Duodenal mucosa (tissue), 2 donors: ENCODE data around the gene ARL4D.

Experiments used
- H3K27ac ChIP-seq: one replicate; pipeline ENCODE4 v1.7.0; 2013; ENCODE audit warnings: low read depth, low read length
- H3K27me3 ChIP-seq, 2 donors: one replicate each; pipeline ENCODE4 v1.7.0; 2013; ENCODE audit warnings: low read length in 2 of 2, control low read depth in 1 of 2; ENCODE audit not compliant: insufficient read depth in 2 of 2, control insufficient read depth in 1 of 2
- H3K36me3 ChIP-seq, 2 donors: one replicate each; pipeline ENCODE4 v1.7.0; 2013; ENCODE audit warnings: low read length in 2 of 2, control low read depth in 1 of 2; ENCODE audit not compliant: insufficient read depth in 2 of 2, control insufficient read depth in 1 of 2
- H3K4me1 ChIP-seq, 2 donors: one replicate each; pipeline ENCODE4 v1.7.0; 2013; ENCODE audit warnings: low read length in 2 of 2, control low read depth in 1 of 2; ENCODE audit not compliant: insufficient read depth in 2 of 2, control insufficient read depth in 1 of 2
- H3K4me3 ChIP-seq, 2 donors: one replicate each; pipeline ENCODE4 v1.7.0; 2013; ENCODE audit warnings: low read length in 2 of 2, low read depth in 1 of 2
- H3K9ac ChIP-seq, 2 donors: one replicate each; pipeline ENCODE4 v1.7.0; 2013; ENCODE audit warnings: low read length in 2 of 2, low read depth in 1 of 2
- H3K9me3 ChIP-seq, 2 donors: one replicate each; pipeline ENCODE4 v1.7.0; 2013; ENCODE audit warnings: low read length in 2 of 2, control low read depth in 1 of 2; ENCODE audit not compliant: control insufficient read depth in 1 of 2

ARL4D gene

DNA sequence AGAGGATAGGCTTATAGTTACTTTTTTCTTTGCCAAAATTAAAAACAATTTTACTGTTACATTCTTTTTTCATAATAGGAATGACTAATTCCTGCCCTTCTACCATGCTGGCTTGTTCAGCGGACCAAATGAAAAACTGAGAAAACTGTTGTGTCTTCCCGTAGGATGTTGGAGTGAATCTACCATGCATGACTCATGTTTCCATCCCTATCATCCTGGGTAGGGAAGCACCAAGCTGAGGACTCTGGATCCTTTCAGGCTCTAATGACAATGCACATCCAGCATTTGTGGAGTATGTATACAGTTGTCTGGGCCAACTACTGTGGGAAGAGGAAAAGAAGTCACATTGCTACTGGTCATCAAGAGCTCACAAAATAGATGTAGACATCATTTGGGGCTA is 43.9 kb downstream of the ARL4D start:
- no peak overlapping the region for H3K27ac ChIP-seq
- H3K4me3 ChIP-seq: no peak overlapping the region
- no peaks in the 10 kb centered on the region for H3K9me3 ChIP-seq
- no peak overlapping the region for H3K9ac ChIP-seq
- no peaks in the 10 kb centered on the region for H3K27me3 ChIP-seq
- no peaks in the 10 kb centered on the region for H3K4me1 ChIP-seq
- no peaks in the 10 kb centered on the region for H3K36me3 ChIP-seq

DNA sequence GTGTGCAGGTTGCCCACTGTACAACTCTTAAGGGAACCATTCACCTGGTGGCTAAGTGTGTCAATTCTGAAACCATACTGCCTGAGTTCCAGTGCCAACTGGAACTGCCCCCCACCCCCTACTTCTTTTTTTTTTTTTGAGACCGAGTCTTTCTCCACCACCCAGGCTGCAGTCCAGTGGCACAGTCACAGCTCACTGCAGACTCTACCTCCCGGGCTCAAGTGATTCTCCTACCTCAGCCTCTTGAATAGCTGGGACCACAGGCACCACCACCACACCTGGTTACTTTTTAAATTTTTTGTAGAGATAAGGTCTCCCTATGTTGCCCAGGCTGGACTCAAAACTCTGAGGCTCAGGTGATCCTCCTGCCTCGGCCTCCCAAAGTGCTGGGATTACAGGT is 44.6 kb downstream of the ARL4D start:
- H3K9ac ChIP-seq: no peak overlapping the region
- H3K4me1 ChIP-seq: no peaks in the 10 kb centered on the region
- H3K4me3 ChIP-seq: no peak overlapping the region
- H3K27ac ChIP-seq: no peak overlapping the region
- no peaks in the 10 kb centered on the region for H3K36me3 ChIP-seq
- no peaks in the 10 kb centered on the region for H3K9me3 ChIP-seq
- no peaks in the 10 kb centered on the region for H3K27me3 ChIP-seq

DNA sequence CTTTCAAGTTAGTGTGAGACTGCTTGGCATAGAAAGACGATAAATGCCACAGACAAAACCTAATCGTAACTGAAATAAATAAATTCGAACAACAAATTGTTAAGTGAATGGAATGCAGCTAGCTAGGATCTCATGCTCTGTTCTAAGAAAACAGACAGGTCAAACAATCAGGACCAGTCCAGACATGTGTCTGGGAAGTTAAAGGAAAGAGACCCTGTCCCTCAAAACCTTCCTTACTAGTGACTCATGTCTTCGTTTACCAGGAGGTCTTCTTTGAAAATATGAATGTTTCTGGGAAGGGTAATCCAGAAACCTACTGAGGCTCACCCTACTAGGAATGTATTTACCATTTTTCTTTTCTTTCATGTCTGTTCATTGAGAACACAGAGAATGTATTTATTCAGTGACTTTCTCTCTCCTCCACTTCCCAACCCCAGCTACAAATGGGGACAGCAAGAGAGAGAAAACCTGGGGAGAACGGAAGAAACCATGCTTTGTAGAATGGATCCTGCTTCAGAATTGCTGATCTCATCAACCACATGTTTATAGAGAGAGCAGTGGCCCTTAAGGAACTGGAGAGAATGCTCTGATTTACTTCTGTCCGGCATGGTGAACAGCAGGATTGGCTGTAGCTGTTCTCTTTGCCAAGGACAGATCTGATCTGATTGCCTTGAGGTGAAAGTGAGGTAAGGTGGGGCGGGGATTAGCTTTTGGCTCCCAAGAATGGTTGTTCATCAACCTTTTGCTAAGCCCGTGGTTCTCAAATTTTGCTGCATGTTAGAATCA is 45.6 kb downstream of the ARL4D start:
- H3K4me3 ChIP-seq: no peak overlapping the region
- H3K9ac ChIP-seq: no peak overlapping the region
- no peaks in the 10 kb centered on the region for H3K27me3 ChIP-seq
- H3K27ac ChIP-seq: no peak overlapping the region
- H3K36me3 ChIP-seq: no peaks in the 10 kb centered on the region
- H3K4me1 ChIP-seq: no peaks in the 10 kb centered on the region
- H3K9me3 ChIP-seq: no peaks in the 10 kb centered on the region

DNA sequence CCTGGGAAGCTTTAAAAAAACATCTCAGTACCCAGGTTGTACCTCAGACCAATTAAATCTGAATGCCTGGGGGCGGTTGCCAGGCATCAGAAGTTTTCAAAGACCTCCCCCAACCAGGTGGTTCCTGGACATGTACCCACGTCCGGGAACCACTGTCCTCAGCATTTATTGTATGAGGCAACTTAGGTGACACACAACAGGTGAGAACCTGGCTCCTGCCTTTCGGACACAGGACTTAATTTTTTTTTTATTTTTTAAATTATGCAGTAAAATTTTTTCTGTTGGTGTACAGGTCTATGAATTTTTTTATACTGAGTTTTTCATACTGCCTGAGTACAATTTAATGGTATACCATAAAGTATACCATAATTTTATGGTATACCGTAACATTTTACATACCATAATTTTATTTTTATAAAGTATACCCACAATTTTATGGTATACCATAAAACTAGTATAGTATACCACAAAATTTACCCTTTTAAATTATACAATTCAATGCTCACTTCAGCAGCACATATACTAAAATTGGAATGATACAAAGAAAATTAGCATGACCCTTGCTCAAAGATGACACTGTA is 46.3 kb downstream of the ARL4D start:
- Histone ChIP-seq H3K4me1 (no peaks in the 10 kb centered on the region), H3K27ac (no peak overlapping the region)

DNA sequence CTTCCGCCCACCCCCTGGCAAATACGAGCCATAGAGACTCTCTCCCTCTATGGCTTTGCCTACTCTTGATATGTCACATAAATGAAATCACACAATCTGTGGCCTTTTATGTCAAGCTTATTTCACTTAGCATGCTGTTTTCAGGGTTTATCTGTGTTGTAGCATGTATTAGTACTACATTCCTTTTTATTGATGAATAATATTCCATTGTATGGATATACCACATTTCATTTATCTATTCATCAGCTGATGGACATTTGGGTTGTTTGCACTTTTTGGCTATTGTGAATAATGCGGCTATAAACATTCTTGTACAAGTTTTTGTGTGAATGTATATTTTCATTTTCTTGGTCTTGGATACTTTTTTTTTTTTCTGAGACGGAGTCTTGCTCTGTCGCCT is 48.0 kb downstream of the ARL4D start:
- Histone ChIP-seq H3K4me1 (no peaks in the 10 kb centered on the region), H3K27me3 (no peaks in the 10 kb centered on the region), H3K27ac (no peak overlapping the region), H3K9ac (no peak overlapping the region), H3K4me3 (no peak overlapping the region), H3K9me3 (no peaks in the 10 kb centered on the region), H3K36me3 (no peaks in the 10 kb centered on the region)

More for the DNA sequence above, 46.3 kb downstream of the ARL4D start:
- Histone ChIP-seq H3K9ac (no peak overlapping the region), H3K9me3 (no peaks in the 10 kb centered on the region), H3K27me3 (no peaks in the 10 kb centered on the region), H3K4me3 (no peak overlapping the region), H3K36me3 (no peaks in the 10 kb centered on the region)

DNA sequence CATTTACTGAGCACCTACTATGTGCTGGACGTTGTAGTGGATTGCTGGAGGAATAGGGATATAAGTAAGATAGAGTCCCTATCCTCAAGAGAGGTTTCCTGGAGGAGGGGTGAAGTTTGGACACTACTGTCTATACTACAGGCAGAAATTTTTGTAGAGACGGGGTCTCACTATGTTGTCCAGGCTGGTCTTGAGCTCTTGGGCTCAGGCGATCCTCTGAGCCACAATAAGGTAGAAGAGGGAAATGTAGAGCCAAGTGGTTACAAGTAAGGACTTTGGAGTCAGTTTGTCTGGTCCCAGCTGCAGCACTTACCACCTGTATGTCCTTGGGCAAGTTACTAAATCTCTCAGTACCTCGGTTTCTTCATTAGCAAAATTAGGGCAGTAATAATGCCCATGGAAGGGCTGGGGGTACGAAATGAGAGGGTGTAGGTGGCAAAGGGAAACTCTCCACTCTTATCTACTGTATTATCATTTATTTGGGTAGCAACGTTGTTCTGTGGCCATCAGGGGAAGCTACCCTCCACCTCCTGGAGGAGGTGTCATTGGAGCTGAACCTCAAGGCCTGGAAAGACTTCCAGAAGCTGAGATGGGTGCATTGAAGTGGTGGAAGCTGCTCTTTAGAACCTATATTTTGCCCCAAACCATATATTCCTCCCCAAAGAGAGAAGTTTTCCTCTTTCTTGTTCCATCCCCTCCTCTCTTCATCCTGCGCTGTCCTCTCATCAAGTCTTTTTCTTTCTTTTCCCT is 50.1 kb downstream of the ARL4D start:
- H3K4me1 ChIP-seq: no peaks in the 10 kb centered on the region
- no peak overlapping the region for H3K9ac ChIP-seq
- H3K27me3 ChIP-seq: no peaks in the 10 kb centered on the region
- no peaks in the 10 kb centered on the region for H3K36me3 ChIP-seq
- no peak overlapping the region for H3K4me3 ChIP-seq
- H3K27ac ChIP-seq: no peak overlapping the region
- H3K9me3 ChIP-seq: no peaks in the 10 kb centered on the region

DNA sequence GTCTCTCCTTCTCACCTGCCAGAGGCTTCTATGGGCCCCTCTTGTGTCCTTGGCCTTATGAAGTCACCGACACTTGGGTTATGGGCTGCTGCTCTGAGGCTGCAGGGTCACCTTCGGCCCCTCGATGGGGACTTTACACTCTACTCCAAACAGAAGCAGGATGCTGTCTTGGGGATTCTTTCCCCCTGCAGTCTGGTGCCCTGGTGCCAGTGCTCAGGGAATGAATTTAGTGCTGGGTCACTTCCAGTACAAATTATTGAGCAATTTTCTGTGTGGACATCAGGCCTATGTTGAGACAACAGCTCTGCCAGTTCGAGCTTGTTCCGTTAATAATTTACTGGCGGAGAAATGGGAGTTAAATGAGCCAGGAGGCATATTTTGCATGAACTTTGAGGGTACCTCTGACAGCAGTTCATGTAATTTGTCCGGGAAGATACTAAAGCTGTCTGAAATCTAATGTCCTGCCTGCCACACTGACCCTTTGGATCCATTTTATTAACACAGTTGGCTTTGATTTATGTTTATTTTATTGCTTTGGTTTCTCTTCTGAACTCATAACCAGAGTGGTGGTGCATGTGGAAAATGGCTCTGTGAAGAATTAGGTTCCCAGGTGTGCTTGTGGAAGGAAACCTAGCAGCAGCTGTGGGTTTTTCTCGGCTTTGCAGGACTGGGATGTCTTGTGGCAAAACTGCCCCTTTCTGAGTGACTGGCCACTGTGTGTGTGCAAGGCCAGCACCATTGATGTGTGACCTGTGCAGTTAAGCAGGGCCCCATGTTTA is 50.9 kb downstream of the ARL4D start:
- H3K9me3 ChIP-seq: no peaks in the 10 kb centered on the region
- no peaks in the 10 kb centered on the region for H3K4me1 ChIP-seq
- no peaks in the 10 kb centered on the region for H3K36me3 ChIP-seq
- H3K27me3 ChIP-seq: no peaks in the 10 kb centered on the region
- H3K4me3 ChIP-seq: no peak overlapping the region
- H3K9ac ChIP-seq: no peak overlapping the region
- H3K27ac ChIP-seq: no peak overlapping the region
